COLO668 (cell line): Measurements from ENCODE around the gene PGBD2.
"Not testable (repeated sequence)": the region's sequence is repeated elsewhere in the genome, so short reads cannot be mapped to it uniquely, and the experiment has no call there.

ENCODE experiments used
- DNase-seq: peaks from one replicate; lab custom pipeline; 2025; ENCODE audit not compliant: unreplicated experiment; lab: John Stamatoyannopoulos, UW

The PGBD2 gene, protein sequence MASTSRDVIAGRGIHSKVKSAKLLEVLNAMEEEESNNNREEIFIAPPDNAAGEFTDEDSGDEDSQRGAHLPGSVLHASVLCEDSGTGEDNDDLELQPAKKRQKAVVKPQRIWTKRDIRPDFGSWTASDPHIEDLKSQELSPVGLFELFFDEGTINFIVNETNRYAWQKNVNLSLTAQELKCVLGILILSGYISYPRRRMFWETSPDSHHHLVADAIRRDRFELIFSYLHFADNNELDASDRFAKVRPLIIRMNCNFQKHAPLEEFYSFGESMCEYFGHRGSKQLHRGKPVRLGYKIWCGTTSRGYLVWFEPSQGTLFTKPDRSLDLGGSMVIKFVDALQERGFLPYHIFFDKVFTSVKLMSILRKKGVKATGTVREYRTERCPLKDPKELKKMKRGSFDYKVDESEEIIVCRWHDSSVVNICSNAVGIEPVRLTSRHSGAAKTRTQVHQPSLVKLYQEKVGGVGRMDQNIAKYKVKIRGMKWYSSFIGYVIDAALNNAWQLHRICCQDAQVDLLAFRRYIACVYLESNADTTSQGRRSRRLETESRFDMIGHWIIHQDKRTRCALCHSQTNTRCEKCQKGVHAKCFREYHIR

DNA sequence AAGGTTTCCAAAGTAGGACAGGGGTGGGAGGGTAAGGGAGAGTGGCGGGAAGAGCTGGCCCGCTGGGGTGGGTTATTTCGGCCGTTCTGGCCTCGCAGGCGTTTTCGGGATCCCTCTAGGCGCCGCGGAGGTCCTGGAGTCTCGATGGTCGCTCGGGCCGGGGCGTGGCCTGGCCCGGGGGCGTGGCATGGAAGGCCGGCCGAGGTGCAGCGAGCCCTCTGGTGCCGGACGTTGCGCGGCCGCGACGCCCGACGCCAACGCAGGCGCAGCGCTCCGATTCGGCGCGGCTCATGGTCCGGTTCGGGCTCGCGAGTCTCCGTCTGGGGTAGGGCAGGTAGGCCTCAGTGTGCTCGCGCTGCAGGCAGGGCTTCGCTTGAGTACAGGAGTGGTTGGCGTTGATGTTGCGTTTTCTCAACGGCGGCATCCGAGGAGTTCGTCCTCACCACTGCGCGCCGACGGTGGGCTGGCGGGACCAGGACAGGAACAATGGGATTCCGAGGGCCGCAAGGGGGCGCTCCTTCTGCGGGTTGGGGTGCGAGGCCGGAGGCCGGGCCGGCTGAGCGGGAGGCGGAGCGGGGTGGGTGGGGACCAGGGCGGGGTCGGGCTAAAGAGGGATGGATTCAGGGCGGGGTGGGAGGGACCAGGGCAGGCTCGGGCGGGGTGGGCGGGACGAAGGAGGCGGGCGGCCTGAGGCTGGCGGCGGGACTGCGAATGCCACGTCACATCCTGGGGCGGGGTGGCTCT lies at the start of gene PGBD2:
Gene PGBD2 (plus strand): TSS at position 227 of the 744 bp plus-strand sequence. CDS start 7,628 bp downstream, outside the sequence.
- peak; percentile 96 for DNase-seq

DNA sequence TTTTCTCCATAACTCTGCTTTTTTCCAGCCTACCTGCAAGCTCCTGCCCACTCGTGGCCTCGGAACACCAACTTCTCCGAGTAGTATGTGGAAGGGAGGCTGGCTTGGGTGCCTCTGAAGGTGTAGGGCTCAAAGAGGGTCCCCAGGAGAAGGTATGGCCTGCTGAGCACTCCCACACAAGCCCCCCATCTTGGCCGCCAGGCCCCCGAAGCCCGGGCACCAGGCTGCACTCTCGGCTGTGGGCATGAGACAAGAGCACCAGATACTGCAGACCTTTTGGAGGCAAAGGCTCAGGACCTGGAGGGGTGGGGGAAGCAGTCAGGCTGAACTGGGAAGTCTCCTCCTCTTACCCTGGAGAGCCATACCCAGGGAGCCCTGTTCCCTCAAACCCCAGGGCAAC lies 48.8 kb upstream of the PGBD2 start:
- DNase-seq: no peak

GRCh38 chr1:248857749-248858095 lies 48.3 kb upstream of the PGBD2 start:
- DNase-seq: no peak

- DNase-seq: peak; percentile 86
Observed at GRCh38 chr1:248858096-248858890, 47.7 kb upstream of the PGBD2 start.

DNA sequence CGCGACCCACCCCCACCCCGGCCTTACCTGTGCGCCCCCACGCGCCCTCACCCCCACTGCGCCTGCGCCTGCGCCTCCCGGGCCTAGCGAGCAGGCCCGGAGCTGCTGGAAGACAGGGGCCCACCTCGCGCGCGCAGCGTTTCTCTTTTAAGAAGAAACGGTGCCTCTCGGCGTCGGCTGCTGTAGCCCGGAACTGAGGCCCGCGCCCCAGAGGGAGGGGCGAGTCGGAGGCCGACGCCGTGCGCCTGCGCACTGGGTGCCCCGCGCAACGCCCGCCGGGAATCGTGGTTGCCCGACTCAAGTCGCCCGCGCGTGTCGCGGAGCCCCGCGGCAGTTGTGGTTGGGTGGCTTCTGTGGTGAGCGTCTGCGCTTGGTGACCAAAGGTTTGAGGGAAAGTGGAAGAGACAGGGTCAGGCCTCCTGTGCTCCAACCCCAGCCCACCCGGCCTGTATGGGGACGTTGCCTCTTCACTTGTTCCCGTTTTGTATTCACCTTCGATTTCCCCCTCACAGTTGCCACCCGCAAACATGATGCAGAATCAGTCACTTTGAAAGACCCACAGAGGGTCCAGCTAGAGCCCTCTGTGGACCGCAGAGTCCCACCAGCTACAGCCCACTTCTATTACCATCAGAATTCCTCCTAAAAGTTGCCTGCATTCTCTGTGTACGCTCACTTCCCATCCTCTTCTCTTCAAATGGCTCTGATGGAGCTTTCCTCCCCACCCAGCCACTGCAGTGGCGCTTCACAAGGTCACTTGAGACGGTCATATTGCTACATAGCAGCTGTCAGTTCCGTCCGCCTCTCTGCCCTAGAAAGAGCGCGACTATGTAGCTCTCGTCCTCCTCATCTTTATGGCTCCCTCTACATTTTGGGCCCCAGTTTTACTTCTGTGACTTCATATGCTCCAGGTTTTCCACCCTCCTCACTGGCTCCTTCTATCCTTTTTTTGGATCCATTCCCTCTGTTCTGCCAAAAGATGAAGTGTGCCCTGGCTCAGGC lies 46.8 kb upstream of the PGBD2 start, which contains the start of gene ZNF692:
Gene ZNF692 (minus strand): TSS at position 195 of the 999 bp plus-strand sequence. CDS start 776 bp downstream, outside the sequence.
- DNase-seq: peak; percentile 99

- no peak for DNase-seq
Observed at GRCh38 chr1:248860007-248860406, 46.0 kb upstream of the PGBD2 start.

GRCh38 chr1:248861616-248862015 lies 44.4 kb upstream of the PGBD2 start:
- DNase-seq: no peak

GRCh38 chr1:248862695-248862997 lies 43.4 kb upstream of the PGBD2 start:
- DNase-seq: no peak

DNA sequence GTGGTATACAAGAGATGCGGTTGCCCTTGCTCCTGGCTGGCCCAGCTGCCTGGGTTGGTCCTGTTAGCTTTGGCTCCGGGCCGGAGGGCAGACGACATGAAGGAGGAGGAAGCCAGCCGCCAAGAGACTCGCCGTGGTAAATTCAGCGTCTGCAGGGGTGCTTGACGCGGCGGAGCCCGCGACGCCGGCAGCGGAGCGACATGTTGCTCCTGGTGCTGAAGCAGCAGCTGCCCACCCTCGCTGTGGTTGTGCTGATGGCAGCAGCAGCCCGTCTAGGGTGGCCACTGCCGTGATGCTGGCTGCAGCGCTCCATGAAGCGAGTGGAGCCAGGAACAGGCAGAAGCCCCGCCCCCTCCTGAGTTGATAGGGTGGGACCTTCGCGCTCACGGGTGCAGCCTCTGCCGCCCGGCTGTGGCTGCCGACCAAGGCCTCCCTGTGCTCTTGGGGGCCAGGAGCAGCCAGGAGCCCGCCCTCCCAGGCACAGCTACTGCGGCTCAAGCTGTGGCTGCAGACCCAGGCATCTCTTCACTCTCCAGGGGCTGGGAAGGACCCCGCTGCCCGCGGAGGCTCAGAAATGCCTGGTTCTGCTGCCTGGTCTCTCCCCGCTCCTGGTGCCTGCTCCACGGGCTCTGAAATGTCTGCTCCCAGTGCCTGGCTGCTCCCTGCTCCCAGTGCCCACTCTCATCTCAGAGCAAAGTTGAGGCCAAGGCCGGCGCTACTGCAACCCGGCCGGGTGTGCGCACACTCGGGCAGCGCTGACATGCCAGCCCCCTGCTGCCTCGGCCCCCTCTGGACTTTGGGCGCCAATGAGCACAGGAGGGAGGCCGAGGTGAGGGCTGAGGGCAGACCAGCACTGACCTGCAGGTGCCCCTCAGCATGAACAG lies 42.8 kb upstream of the PGBD2 start:
- DNase-seq: peak; percentile 90

DNA sequence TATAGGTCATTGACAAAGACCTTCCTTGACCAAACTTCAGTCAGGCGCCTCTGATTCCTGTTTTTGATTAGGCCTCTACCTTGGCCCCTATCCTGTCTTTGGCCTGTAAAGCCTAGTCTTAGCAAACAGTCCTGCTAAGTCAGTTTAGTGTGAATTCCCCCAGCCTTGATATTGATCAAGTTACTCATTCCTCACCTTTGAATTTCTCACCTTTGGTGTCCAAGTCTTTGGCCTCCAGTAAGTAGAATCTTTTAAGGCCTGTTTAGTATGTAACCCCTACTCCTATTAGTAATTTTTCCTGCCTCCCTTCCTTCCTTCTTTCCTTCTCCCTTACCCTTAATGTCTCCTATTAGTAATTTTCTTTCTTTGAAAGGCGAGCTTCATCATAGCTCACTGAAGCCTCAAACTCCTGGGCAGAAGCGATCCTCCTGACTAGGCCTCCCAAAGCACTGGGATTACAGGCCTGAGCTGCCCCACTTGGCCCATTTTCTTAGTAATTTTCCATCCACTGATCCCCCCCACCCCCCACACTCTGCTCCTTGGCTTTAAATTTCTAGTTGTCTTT lies 34.1 kb upstream of the PGBD2 start:
- no peak for DNase-seq

- peak; percentile 77 for DNase-seq
Observed at GRCh38 chr1:248872752-248873408, 33.2 kb upstream of the PGBD2 start.

- peak; percentile 94 for DNase-seq
Observed at GRCh38 chr1:248873409-248873992, 32.5 kb upstream of the PGBD2 start.

GRCh38 chr1:248873993-248874533 lies 32.0 kb upstream of the PGBD2 start:
- DNase-seq: peak; percentile 78

DNA sequence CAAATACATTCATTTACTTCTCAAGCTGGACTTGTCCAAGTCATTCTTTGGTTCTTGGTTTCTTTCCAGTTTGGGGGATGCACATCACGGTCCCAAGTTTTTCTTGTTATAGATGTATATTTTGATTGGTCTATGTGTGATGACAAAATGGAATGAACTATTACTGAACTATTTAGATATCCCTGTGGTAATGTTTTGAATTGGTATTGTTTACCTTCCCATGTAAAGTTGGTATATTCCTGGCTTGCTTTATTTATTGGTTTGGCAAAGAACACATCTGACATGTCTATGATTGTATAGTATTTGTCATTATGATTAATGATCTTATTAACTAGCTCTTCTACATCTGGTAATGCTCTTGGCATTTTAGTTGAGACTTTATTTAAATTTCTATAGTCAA lies 24.8 kb upstream of the PGBD2 start:
- no peak for DNase-seq

GRCh38 chr1:248882427-248882826 lies 23.6 kb upstream of the PGBD2 start:
- DNase-seq: not testable (repeated sequence)

DNA sequence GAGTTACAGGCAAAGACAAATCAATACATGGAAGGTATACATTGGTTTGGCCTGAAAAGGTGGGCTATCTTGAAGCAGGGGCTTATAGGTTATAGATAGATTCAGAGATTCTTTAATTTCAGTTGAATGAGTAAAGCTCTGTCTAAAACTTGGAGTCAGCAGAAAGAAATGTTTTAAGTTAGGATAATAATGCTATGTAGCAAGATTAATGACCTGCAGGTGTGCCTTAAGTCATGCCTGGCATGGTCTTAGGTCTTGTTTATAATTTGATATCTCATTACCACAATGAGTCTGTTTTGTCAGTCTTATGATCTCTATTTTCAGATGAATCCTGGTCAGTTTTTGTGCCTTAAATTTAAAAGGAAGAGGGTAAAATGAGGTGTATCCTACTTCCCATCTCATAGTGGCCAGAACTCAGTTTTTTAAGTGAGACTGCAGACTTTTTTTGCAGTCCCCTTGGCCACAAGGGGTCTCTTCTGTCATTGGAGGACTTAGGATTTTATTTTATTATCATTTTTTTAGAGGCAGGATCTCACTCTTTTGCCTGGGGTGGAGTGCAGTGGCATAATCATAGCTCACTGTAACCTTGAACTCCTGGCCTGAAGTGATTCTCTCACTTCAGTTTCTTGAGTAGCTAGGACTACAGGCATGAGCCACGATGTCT lies 21.3 kb upstream of the PGBD2 start:
- no peak for DNase-seq

- no peak for DNase-seq
Observed at GRCh38 chr1:248885646-248886045, 20.4 kb upstream of the PGBD2 start.
